Neutrophil (primary cell): Measurements from ENCODE around the gene ALDOA.
A peak's percentile ranks its signal among the peaks of the same experiment; 100 is the strongest.

Source experiments
- H3K27ac ChIP-seq: fragments of 200-600 bp; sonication (generic); 2 replicates; pipeline ENCODE4 v1.5.1; 2016; ENCODE audit warnings: mild to moderate bottlenecking, moderate library complexity
- H3K27me3 ChIP-seq: fragments of 200-600 bp; sonication (generic); 2 replicates; pipeline ENCODE4 v1.6.0; 2016; ENCODE audit warnings: mild to moderate bottlenecking
- H3K36me3 ChIP-seq: fragments of 200-600 bp; sonication (generic); 2 replicates; pipeline ENCODE4 v1.5.1; 2017
- H3K4me1 ChIP-seq, 2 experiments: fragments of 200-600 bp in 1 of 2; sonication (generic) in 1 of 2; 1 replicate in 1 of 2; 2 replicates in 1 of 2; pipeline versions ENCODE4 v1.5.1 to v1.6.1; 2013 to 2016; ENCODE audit warnings: low read depth in 1 of 2, low read length in 1 of 2, mild to moderate bottlenecking in 1 of 2, moderate library complexity in 1 of 2; ENCODE audit not compliant: control insufficient read depth in 1 of 2, insufficient read depth in 1 of 2
- H3K4me3 ChIP-seq, 2 experiments: fragments of 200-600 bp in 1 of 2; sonication (generic) in 1 of 2; 1 replicate in 1 of 2; 2 replicates in 1 of 2; pipeline ENCODE4 v1.5.1; 2013 to 2016; ENCODE audit warnings: low read depth in 1 of 2, low read length in 1 of 2, mild to moderate bottlenecking in 1 of 2, moderate library complexity in 1 of 2
- H3K9me3 ChIP-seq: fragments of 200-600 bp; sonication (generic); 2 replicates; pipeline ENCODE4 v1.5.1; 2016
- CTCF ChIP-seq: fragments of 200-600 bp; sonication (generic); IDR thresholded peaks from 2 replicates; pipeline ENCODE4 v1.5.1; 2016; ENCODE audit warnings: antibody characterized with exemption

Gene ALDOA

GRCh38 chr16:30068333-30068732 is 2.8 kb downstream of the ALDOA start:
- Histone ChIP-seq H3K4me3 (peak overlapping the region in 1 of 2 experiments; percentile 96), H3K36me3 (peaks cover 64% of the 10 kb centered on the region), H3K9me3 (no peaks in the 10 kb centered on the region), H3K27me3 (no peaks in the 10 kb centered on the region), H3K4me1 (peaks cover 54 to 65% of the 10 kb centered on the region in 2 experiments), H3K27ac (peak overlapping the region; percentile 66)
- TF ChIP-seq CTCF: no peak

- H3K4me1 ChIP-seq: peaks cover 47 to 58% of the 10 kb centered on the region in 2 experiments
- H3K36me3 ChIP-seq: peaks cover 71% of the 10 kb centered on the region
- no peak overlapping the region for H3K4me3 ChIP-seq
- no peaks in the 10 kb centered on the region for H3K27me3 ChIP-seq
- H3K9me3 ChIP-seq: no peaks in the 10 kb centered on the region
- peak overlapping the region; percentile 66 for H3K27ac ChIP-seq
- TF ChIP-seq CTCF: peak; percentile 74
Measured at GRCh38 chr16:30068750-30069610, 3.4 kb downstream of the ALDOA start.

GRCh38 chr16:30069611-30070462 is 4.3 kb downstream of the ALDOA start:
- H3K27ac ChIP-seq: peak overlapping the region; percentile 66
- peaks cover 41 to 52% of the 10 kb centered on the region in 2 experiments for H3K4me1 ChIP-seq

GRCh38 chr16:30070490-30070889 is 4.9 kb downstream of the ALDOA start:
- H3K27me3 ChIP-seq: no peaks in the 10 kb centered on the region
- H3K4me3 ChIP-seq: no peak overlapping the region
- peaks cover 43 to 54% of the 10 kb centered on the region in 2 experiments for H3K4me1 ChIP-seq
- no peaks in the 10 kb centered on the region for H3K9me3 ChIP-seq
- H3K27ac ChIP-seq: peak overlapping the region; percentile 66
- no peak for TF ChIP-seq CTCF
- peaks cover 72% of the 10 kb centered on the region for H3K36me3 ChIP-seq

More at GRCh38 chr16:30069611-30070462, 4.3 kb downstream of the ALDOA start:
- peaks cover 72% of the 10 kb centered on the region for H3K36me3 ChIP-seq
- no peaks in the 10 kb centered on the region for H3K9me3 ChIP-seq
- no peak overlapping the region for H3K4me3 ChIP-seq
- H3K27me3 ChIP-seq: no peaks in the 10 kb centered on the region
- TF ChIP-seq CTCF: no peak

- TF ChIP-seq CTCF: peak; percentile 57
- Histone ChIP-seq H3K27me3 (no peaks in the 10 kb centered on the region), H3K4me1 (peaks cover 36 to 37% of the 10 kb centered on the region in 2 experiments), H3K36me3 (peaks cover 72% of the 10 kb centered on the region), H3K9me3 (no peaks in the 10 kb centered on the region), H3K27ac (peak within 1 kb of the TSS; percentile 96), H3K4me3 (peak within 1 kb of the TSS; percentile 89 to 97)
Measured at GRCh38 chr16:30075503-30076275, 10.1 kb downstream of the ALDOA start, which contains the start of gene PPP4C. PPP4C (plus strand) TSS chr16:30075994; CDS start chr16:30076378, 384 bp downstream.
